ENCODE measurements around the gene ANKH.

DNA sequence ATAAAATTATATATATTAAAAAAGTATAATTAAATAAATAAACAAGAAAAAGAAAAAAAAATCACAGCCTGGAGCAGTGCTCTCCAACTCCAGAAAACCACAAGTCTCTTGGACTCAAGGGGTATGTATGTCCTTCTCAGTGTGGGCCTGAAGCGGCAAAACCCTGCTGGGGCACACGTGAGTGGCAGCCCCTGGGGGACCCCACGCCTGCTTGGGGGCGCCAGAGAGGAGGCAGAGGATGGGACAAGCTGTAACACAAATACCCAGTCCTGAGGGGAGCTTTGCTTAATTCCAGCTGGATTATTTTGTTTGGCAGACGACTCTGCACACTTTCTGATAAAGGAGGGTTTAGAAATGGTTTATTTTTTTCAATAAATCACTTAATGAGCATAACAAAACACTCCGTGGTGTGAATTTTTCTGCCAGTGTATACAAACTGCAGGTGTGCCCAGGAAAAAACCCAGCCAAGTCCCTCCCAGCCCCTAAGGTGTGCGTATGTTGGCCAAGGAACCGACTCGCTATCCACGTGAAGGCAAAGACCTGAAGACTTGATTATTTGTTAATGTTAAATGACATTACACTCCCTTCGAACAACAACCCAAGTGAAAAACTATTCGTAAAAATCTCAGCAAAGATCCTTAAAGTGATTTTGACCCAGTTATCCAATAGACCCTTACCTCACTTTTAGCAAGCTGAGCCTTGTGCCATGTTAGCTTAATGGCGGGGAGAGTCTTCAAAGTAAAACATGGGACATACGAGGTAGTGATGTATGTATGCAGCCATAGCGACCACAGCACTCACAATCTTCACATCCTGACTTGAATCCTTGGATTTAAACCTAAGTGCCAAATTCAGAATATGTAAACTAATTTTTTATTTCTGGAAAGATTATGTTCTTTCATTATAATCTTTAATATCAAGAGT is 32.9 kb downstream of the ANKH start:
- TF ChIP-seq, protein P1, sequence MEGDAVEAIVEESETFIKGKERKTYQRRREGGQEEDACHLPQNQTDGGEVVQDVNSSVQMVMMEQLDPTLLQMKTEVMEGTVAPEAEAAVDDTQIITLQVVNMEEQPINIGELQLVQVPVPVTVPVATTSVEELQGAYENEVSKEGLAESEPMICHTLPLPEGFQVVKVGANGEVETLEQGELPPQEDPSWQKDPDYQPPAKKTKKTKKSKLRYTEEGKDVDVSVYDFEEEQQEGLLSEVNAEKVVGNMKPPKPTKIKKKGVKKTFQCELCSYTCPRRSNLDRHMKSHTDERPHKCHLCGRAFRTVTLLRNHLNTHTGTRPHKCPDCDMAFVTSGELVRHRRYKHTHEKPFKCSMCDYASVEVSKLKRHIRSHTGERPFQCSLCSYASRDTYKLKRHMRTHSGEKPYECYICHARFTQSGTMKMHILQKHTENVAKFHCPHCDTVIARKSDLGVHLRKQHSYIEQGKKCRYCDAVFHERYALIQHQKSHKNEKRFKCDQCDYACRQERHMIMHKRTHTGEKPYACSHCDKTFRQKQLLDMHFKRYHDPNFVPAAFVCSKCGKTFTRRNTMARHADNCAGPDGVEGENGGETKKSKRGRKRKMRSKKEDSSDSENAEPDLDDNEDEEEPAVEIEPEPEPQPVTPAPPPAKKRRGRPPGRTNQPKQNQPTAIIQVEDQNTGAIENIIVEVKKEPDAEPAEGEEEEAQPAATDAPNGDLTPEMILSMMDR (IDR thresholded peaks at IDR 0.05) = no peak
- TF ChIP-seq EP300 (IDR thresholded peaks at IDR 0.05) (no peak), POLR2AphosphoS5 (IDR thresholded peaks at IDR 0.05) (no peak), POLR2A (IDR thresholded peaks at IDR 0.05) (no peak)
